Activated CD8-positive, alpha-beta T cell treated with anti-CD3 and anti-CD28 coated beads for 36 hours (primary cell): ENCODE data around the gene PPP1R13B. TPM values are rescaled to one million over a fixed set of nuclear protein-coding genes. Genes with fewer than 3 reads are reported as not detected.

Source experiments
- ATAC-seq: fragments of 200-7000 bp; cut with Tn5 transposase; one replicate; pipeline ENCODE4 v1.10.0; 2021; ENCODE audit warnings: mild to moderate bottlenecking, moderate library complexity
- CTCF ChIA-PET: fragments of 350-600 bp; sonication (Branson Sonifier 250); formaldehyde crosslinking; loops from one replicate; lab custom pipeline; 2021; ENCODE audit warnings: antibody characterized with exemption; lab: Charles Lee
- POLR2A ChIA-PET: fragments of 350-600 bp; sonication (Branson Sonifier 250); formaldehyde crosslinking; loops from one replicate; lab custom pipeline; 2021; ENCODE audit warnings: antibody characterized with exemption; lab: Charles Lee
- DNase-seq: peaks from one replicate; pipeline ENCODE4 v3.0.0-alpha.2; 2020
- H3K27ac Mint-ChIP-seq: one replicate; pipeline ENCODE4 v1.8.0; 2021; ENCODE audit warnings: mild to moderate bottlenecking, mixed read lengths
- H3K27me3 Mint-ChIP-seq: one replicate; pipeline ENCODE4 v1.8.0; 2021; ENCODE audit warnings: mixed read lengths
- H3K36me3 Mint-ChIP-seq: one replicate; pipeline ENCODE4 v1.8.0; 2021; ENCODE audit warnings: low read depth, mixed read lengths
- H3K4me1 Mint-ChIP-seq: one replicate; pipeline ENCODE4 v1.8.0; 2021; ENCODE audit warnings: low read depth, mixed read lengths
- H3K4me3 Mint-ChIP-seq: one replicate; pipeline ENCODE4 v1.8.0; 2021; ENCODE audit warnings: mild to moderate bottlenecking, moderate library complexity, mixed read lengths
- H3K9me3 Mint-ChIP-seq: one replicate; pipeline ENCODE4 v1.8.0; 2021; ENCODE audit warnings: mixed read lengths
- intact Hi-C: fragments of 100-400 bp; cut with micrococcal nuclease; formaldehyde crosslinking; loops from one replicate; pipeline ENCODE4 v1.10.0; 2022
- total RNA-seq, 2 experiments: library from RNA; stranded (reverse); gene quantifications; one replicate each; pipeline ENCODE4 v1.2.3, GENCODE V29; 2021
- TF ChIP-seq, protein P1 (sequence below): fragments of 200-600 bp; IDR thresholded peaks from one replicate; pipeline ENCODE4 v1.8.0; 2022; ENCODE audit warnings: antibody characterized with exemption, mild to moderate bottlenecking

Gene PPP1R13B
- total RNA-seq, 2 experiments from 2014 or later, result 11.9 to 14.5 TPM

DNA sequence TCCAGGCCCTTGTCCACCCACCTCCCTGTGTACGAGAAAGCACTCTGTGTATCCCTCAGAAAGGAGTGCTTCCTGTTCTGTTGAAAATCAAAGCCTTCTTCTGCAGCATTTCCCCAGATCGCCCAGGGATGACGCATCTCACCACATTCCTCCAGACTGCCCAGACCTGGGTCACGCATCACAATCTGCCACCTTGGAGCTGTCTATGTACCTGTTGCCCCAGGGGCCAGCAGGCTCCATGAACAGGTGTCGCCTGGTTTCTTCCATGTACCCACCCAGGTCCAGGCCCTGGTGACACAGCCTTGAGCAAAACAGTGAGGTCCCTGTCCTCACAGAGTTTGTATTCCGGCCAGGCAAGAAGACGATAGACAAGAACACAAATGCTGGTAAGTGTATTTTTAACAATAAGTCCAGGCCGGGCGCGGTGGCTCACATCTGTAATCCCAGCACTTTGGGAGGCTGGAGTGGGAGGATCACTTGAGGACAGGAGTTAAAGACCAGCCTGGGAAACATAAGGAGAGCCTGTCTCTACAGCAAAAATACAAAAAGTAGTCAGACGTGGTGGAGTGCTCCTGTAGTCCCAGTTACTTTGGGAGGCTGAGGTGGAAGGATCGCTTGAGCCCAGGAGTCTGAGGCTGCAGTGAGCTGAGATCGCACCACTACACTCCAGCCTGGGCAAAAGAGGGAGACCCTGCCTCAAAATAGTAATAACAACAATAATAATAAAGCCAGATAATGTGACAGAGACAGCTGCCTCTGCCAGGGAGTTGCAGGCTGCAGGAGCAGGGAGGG lies 6.8 kb upstream of the PPP1R13B start:
- TF ChIP-seq, protein P1, sequence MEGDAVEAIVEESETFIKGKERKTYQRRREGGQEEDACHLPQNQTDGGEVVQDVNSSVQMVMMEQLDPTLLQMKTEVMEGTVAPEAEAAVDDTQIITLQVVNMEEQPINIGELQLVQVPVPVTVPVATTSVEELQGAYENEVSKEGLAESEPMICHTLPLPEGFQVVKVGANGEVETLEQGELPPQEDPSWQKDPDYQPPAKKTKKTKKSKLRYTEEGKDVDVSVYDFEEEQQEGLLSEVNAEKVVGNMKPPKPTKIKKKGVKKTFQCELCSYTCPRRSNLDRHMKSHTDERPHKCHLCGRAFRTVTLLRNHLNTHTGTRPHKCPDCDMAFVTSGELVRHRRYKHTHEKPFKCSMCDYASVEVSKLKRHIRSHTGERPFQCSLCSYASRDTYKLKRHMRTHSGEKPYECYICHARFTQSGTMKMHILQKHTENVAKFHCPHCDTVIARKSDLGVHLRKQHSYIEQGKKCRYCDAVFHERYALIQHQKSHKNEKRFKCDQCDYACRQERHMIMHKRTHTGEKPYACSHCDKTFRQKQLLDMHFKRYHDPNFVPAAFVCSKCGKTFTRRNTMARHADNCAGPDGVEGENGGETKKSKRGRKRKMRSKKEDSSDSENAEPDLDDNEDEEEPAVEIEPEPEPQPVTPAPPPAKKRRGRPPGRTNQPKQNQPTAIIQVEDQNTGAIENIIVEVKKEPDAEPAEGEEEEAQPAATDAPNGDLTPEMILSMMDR, result no peak
- Mint-ChIP-seq H3K9me3 (no peaks in the 10 kb centered on the region), H3K4me3 (no peak overlapping the region), H3K4me1 (peaks cover 7% of the 10 kb centered on the region), H3K36me3 (no peaks in the 10 kb centered on the region), H3K27me3 (no peaks in the 10 kb centered on the region), H3K27ac (no peak overlapping the region)
- ChIA-PET CTCF (interaction anchor here (2.1 kb wide), 1 partner anchor 47 kb away, joined by 6 read pairs; no protein-coding TSS in a partner anchor), POLR2A (no interaction called here)
- ATAC-seq (no peak), DNase-seq (no peak)
- intact Hi-C loops, result no loop called here

DNA sequence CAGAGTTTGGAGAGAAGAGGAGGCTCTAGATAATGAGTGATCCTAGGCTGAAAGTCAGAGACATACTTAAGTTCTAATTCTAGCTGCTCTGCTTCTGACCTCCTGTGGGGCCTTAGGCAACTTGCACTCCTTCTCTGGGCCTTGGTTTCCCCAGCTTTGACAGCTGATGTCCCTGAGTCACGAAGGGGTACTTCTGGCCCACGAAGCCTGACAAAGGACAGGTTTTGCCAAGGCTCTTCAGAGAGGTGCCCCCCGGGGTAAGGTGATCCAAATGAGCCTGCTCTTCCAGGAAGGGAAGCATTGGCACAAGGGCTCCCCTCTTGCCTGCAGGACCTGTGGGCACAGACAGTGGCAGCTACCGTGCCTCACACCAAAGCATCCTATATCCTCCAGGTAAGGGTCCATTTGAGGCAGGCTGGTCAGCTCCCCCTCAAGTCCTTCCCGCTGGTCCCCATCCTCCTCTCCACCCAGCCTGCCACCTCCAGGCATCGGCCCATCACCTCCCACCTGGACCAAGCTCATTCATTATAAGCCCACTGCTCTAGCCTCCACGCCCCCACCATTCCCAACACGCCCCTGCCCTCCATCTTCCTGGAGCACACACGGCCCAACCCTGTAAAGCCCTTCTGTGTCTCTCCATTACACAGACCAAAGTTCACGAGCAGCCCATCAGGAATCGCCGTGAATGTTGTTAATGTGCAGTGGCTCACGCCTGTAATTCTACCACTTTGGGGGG lies 1.9 kb upstream of the PPP1R13B start:
- ATAC-seq (no peak), DNase-seq (no peak)
- CTCF ChIA-PET, result interaction anchor here (1.5 kb wide), 1 partner anchor 40 kb away, joined by 4 read pairs; no protein-coding TSS in a partner anchor
- Mint-ChIP-seq H3K4me1 (peaks cover 13% of the 10 kb centered on the region), H3K36me3 (no peaks in the 10 kb centered on the region), H3K27ac (no peak overlapping the region), H3K27me3 (no peaks in the 10 kb centered on the region), H3K9me3 (no peaks in the 10 kb centered on the region), H3K4me3 (peak overlapping the region; percentile 46)
- TF ChIP-seq, protein P1, result no peak
- intact Hi-C loops, result no loop called here
- POLR2A ChIA-PET, result no interaction called here

DNA sequence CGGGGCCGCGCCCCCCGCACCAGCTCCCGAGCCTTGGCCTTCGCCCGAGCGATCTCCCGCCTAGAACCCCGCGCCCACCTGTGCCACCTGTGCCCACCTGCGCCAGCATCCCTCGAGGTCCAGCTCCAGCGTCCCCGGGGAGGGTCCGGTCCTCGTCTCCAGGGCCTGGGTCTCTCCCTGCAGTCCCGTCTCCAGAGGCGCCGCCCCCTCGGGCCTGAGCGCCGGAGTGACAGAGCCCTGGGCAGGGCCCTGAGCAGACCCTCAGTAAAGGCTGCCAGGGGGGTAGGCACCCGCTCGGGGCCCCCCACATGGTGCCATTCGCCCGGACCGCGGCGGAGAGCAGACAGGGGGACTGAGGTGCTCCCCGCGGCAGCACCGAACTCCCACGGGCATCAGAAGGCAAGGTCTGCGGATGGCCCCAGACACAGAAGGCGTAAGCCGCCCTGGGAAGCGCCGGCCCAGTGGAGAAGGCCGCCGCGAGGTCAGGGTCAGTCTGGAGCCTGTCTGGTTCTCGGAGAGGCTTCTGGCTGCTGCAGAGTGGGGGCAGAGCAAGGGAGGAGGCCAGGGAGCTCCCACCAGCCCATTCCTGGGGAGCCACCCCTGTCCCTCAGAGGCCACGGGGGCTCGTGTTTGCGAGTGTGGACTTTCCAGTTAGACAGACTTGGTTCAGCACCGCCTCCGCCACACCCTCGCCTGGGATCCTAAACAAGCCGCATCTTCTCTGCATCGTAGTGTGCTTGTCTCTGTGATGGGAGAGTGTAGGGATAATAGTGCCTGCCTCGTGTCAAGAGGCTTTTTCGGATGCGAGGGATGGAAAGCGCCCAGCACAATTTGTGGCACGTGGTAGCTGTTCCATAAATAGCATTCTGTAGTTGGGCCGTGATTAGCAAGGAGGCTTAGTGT lies 1.1 kb upstream of the PPP1R13B start:
- no peak for DNase-seq
- Mint-ChIP-seq H3K9me3 (no peaks in the 10 kb centered on the region), H3K4me1 (peaks cover 13% of the 10 kb centered on the region), H3K4me3 (peak overlapping the region; percentile 46), H3K27ac (no peak overlapping the region), H3K27me3 (no peaks in the 10 kb centered on the region), H3K36me3 (no peaks in the 10 kb centered on the region)
- ATAC-seq, result no peak
- TF ChIP-seq, protein P1, result no peak
- intact Hi-C loops, result no loop called here
- ChIA-PET POLR2A (no interaction called here), CTCF (interaction anchor here (1.5 kb wide), 1 partner anchor 39 kb away, joined by 4 read pairs; no protein-coding TSS in a partner anchor)

DNA sequence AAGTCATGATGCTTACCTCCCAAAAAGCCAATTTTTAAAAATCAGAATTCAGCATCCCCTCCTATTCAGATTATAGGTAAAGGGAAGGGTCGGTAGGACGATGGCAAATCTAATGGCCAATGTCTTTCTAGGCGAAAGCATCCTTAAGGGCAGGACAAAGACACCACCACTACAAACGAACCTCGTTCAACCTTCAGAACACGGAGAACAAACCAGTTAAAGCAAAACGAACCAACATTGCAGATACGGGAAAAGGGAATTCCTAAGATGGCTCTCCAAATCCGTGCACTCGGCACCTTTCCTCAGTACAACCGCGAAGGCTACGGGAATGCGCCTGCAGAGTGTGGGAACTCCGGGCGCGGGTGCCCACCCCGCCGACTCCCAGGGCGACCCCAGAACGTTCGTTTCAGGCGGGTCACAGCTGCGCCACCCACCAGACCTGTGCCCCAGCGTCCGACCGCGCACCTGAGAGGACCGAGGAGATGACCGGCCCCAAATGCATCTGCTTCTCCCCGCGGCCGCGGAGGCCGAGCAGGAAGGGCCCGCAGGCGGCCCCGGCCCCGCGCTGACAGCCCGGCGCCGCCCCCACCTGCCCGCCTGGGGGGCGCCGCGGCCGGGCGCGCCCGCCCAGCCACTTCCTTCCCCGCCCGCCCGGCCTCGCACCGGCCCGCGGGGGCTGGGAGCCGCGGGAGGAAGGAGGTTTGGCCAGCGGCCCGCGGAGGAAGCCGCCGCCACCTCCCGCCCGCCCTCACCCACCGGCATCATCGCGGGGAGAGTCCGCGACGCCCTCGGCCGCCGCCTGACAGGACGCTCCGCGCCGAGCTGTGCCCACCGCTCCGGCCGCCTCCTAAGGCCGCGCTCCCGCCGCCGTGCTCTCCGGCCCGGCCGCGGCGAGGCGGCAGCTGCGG lies 578 bp downstream of the PPP1R13B start:
- Mint-ChIP-seq H3K36me3 (peaks cover 2% of the 10 kb centered on the region), H3K27me3 (no peaks in the 10 kb centered on the region), H3K9me3 (no peaks in the 10 kb centered on the region), H3K4me1 (peaks cover 13% of the 10 kb centered on the region), H3K27ac (peak overlapping the region; percentile 55), H3K4me3 (peak overlapping the region; percentile 79)
- CTCF ChIA-PET, result no interaction called here
- intact Hi-C loops, result no loop called here
- peak; percentile 21 for ATAC-seq
- POLR2A ChIA-PET, result no interaction called here
- DNase-seq, result peak; percentile 26
- TF ChIP-seq, protein P1, result no peak
